DND-41 (cell line): ENCODE measurements around the gene SPSB1.
"Not testable (repeated sequence)": the region's sequence is repeated elsewhere in the genome, so short reads cannot be mapped to it uniquely, and the experiment has no call there.

Experiments
- CTCF ChIP-seq: IDR thresholded peaks from 2 replicates; pipeline ENCODE4 v1.5.1; 2012; ENCODE audit warnings: borderline replicate concordance, low read length, moderate library complexity, mild to moderate bottlenecking; ENCODE audit not compliant: poor library complexity, severe bottlenecking; ENCODE audit errors: extremely low read depth
- EZH2 ChIP-seq: IDR thresholded peaks from 3 replicates; pipeline ENCODE4 v1.6.1; 2012; ENCODE audit warnings: borderline replicate concordance, low read depth, mild to moderate bottlenecking, moderate library complexity, low read length, inconsistent platforms; ENCODE audit not compliant: severe bottlenecking

- TF ChIP-seq EZH2, CTCF: not testable (repeated sequence)
Measured at GRCh38 chr1:9385392-9385791, 92.7 kb downstream of the SPSB1 start.
